NCI-H1417 (cell line): ENCODE results near the gene PPM1B.
A peak's percentile ranks its signal among the peaks of the same experiment; 100 is the strongest.
"Not testable (repeated sequence)": the region's sequence is repeated elsewhere in the genome, so short reads cannot be mapped to it uniquely, and the experiment has no call there.

Experiments
- DNase-seq, 3 experiments: peaks; one replicate each; lab custom pipeline; 2025; lab: John Stamatoyannopoulos, UW

Gene PPM1B

DNA sequence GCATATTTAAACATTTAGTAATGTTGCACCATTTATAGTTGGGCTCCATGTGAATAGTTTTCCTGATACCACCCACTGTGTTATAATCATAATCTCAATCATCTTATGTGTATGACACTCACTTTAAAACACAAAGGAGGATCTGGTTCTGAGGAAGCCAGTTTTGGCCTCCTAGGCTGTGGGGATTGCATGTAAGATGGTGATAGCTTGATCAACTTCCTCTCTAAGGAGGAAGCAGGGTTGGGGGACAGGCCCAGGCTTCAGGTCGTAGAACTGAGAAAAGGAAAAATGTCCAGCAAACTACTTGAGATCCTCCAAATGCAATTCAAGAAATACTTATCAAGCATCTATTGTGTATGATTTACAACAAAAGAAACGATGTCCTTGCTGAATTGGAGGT lies 4.9 kb upstream of the PPM1B start:
- no peak for DNase-seq

DNA sequence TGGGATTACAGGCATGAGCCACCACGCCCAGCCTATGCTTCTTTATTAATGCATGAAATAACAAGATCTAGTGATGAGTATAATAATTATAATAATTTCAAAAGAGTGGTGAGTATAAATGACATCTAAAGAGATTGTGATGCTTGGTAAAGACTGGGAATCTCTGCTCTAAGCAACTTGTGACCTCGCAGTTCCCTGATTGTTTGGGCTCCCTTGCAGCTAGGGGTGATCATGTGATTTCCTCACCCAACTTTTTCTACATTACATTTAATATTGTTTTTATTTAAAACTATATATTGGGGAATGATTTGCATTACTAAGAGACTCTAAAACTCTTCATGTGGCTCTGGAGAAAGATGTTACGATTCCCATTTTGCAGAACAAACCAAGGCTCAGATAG lies 4.1 kb upstream of the PPM1B start:
- no peak for DNase-seq

DNA sequence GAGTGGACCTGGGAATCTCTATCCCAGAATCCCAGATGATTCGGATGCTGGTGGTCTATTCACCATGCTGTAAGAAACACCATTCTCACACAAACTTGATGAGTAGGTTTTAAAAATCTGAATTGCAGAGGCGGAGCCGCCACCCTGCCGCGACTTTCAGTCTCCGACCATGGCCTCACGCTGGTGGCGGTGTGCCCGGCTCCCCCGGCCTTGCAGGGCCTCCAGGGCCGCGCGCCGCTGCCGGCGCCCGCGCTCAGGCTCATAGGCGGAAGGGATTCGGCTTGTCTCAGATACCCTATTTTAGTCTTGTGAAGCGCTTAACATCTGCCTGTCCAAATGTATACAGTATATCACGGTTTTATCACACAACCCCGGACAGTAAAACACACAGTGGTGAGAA lies 2.6 kb upstream of the PPM1B start:
- no peak for DNase-seq

DNA sequence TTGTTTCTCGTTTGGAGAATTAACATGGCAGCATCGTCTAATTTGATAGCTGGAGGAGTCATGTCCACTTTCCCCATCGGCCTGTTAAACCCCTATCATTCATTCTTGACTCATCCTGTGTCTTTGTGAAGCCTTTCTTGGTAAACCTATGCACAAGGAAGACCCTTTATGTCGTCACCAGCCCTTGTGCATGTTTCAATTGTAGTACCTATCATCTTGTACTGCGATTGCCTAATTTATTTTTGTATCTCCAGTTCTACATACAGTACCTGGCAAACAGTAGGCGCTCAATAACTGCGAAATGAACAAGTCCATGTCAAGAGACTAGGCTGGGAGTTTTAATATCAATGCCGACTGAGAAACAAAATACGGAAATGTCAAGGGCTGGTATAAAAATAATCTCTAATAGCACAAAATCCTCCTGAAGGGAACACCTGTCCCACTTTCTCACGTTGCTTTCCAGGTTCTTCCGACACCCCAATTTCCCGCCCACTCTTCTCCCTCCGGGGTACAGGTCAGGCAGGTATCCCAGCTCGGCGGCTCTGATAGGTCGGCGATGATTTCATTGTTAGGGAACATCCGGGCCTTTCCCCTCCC lies 1.3 kb upstream of the PPM1B start:
- peak in 1 of 3 experiments; percentile 54 for DNase-seq

DNA sequence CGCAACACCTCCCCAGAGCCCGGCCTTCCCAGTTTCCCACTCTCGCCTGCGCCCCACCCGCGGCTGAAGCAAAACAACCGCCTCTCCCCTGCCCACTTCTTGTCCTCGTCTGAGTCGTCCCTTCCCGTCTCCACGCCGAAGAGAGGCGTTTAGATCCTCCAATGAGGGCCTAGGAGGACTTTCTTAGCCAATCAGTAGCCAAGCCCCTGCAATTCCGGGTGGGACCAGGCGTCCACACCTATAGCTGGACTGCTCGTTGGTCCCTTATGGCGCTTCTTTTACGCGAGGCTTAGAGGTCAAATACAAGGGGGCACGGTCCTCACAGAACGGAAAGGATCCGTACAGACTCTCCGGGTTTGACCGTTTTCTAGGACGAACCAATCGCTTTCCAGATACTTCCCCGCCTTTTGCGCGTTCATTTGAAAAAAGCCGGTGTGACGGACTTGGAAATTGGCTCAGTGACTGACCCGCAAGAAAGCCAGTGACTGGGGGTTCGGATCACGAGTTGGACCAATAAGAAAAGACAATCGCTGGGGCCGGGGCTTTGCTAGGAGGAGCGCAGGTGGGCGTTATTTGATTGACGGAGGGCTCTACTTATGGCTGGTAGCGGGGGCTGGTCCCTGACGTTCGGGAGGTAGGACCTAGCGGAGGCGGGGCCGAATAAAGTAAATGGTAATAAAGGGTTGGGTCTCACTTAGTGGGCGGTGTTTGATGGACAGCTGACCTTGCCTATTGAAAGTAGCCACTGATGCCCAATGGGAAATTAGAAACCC lies 581 bp upstream of the PPM1B start:
- DNase-seq: peak; percentile 100

DNA sequence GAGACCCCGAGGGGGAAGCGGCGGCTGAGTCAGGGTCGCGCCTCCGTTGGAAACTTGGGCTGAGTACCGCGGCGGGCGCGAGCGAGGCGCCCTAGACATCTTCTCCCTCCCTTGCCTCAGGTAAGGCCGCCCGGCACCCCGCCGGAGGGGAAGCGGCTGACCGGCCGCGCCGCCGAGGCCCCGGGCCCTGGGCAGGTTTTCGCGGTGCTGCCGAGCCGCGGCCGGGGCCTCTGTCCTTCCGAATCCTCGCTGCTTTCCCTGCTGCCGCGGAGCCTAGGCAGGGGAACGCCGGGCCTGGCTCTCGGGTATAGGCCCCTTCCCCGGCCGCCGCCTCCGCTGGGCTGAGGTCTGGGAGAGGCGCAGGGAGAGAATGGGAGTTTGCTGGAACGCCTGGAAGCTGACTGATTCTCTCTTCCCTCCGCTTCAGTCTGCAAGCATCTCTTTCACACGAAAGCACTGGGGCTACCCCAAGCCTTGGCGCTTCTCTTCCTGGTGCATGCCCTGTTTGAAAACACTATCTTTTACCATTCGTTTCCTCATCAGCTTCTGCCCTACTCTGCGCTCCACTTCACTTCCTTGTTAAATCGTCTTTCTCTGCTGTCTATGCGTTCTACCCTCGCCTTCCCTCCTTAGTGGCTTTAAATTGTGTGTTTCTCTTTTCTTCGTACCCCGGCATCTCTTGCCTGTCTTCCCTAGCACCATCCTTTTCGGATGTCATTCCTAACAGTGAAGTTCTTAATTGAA lies 652 bp downstream of the PPM1B start:
- peak; percentile 52 to 90 (median 83) for DNase-seq

DNA sequence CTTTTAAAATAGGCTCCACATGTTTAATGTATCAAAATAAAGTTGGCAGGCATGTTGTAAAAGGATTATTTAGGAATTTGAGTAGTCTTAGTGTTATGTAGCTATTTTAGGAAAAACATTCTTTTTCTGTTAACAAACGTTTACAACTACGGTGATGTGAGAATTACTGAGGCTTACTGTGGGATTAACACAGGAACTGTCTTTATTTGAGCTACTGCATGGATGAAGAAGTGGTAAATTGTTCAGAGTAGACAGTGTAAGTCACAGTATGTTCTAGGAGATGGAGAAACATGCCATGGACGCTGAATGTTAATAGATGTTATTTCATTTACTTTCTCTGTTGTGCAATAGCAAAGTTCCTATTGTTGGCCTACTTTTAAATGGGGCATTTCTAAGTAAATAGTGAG lies 1.6 kb downstream of the PPM1B start:
- peak in 2 of 3 experiments; percentile 8 to 33 for DNase-seq

DNA sequence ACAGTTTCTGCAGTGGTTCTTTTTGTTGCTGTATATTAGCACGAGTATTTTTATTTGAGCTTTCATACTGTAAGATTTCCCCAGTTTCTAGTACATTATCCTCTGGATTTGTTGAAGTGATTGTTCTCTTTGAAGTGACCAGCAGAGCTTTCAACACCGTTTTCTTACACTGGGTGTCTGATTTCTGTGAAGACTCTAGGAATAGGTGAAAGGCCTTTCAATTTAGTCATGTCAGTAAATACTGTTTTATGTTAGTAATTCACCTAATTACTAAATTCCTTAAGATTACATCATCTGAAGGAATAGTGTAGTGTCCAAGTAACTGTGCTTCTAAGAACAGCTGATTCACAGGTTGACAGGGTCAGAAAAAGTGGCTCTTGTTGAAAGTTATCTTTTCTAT lies 2.3 kb downstream of the PPM1B start:
- DNase-seq: peak in 1 of 3 experiments; percentile 32

DNA sequence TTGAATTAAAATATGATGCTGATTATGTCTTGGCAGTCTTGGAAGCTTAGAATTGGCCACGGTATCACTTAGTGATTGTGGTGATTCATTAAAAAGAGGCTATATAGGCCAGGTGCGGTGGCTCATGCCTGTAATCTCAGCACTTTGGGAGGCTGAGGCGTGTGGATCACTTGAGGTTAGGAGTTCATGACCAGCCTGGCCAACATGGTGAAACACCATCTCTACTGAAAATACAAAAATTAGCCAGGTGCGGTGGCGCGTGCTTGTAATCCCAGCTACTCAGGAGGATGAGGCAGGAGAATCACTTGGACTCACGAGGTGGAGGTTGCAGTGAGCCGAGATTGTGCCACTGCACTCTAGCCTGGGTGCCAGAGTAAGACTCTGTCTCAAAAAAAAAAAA lies 2.8 kb downstream of the PPM1B start:
- DNase-seq: not testable (repeated sequence)

DNA sequence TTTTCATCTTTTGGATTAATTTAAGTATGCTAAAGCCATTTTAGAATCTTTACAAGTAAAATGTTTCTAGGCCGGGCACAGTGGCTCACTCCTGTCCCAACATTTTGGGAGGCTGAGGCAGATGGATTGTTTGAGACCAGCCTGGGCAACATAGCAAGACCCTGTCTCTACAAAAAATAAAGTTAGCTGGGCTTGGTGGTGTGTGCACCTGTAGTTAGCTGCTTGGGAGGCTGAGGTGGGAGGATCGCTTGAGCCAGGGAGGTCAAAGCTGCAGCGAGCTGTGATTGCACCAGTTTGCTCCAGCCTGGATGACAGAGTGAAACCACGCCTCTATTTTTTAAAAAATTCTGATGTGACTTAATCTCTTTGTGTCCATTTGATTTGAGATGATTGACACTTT lies 3.9 kb downstream of the PPM1B start:
- DNase-seq: no peak

DNA sequence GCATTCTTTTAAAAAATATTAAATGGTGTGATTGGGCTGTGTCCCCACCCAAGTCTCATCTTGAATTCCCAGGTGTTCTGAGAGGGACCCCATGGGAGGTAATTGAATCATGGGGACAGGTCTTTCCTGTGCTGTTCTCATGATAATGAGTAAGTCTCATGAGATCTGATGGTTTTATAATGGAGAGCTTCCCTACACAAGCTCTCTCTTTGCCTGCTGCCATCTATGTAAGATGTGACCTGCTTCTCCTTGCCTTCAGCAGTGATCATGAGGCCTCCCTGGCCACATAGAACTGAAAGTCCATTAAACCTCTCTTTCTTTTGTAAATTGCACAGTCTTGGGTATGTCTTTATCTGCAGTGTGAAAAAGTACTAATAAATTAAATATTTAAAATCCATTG lies 10.3 kb downstream of the PPM1B start:
- DNase-seq: no peak

DNA sequence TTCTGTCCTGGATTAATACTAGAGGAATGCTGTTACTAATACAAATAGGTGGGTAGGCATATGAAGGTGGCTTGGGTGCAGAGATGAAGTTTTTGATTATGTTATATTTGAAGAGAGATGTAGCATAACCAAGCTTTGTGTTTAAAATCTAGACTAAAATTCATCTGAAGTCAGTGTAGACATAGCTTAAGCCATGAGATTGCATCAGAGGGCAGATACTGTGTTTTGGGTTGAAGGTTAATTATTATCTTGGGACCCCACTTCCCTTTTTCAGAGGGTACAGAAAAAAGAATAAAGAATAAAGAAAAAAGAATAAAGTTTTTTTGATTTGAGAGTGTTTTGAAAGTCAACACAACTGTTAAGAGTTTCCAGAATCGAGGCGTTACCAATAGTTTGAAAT lies 13.0 kb downstream of the PPM1B start:
- no peak for DNase-seq

DNA sequence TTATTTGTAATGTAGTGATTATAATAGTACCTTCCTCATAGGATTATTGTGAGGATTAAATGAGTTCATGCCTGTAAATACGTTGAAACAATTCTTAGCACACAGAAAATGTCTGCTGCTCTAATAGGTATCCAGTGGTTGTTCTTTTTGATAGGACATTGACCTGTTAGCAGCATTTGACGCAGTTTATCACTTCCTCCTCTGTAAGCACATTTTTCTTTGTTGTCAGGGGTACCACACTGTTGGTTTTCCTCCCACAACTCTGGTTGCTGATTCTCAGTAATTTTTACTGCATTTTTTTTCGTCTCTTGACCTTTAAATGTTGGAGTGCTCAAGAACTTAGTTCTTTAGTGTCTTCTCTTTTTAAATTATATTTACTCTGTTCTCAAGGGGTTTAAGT lies 15.4 kb downstream of the PPM1B start:
- DNase-seq: no peak

DNA sequence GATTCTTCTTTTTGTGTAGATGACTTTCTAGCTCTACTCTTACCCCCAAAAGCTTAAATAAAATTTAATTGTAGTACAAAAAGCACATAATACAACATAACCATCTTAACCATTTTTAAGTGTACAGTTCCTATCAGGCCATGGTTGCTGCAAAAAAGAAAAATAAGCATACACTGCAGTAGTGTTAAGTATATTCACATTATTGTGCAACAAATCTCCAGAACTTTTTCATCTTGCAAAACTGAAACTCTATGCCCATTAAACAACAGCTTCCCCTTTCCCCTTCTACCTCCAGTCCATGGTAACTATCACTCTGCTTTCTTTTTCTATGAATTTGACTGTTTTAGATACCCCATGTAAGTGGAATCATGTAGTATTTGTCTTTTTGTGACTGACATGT lies 18.1 kb downstream of the PPM1B start:
- DNase-seq: no peak

DNA sequence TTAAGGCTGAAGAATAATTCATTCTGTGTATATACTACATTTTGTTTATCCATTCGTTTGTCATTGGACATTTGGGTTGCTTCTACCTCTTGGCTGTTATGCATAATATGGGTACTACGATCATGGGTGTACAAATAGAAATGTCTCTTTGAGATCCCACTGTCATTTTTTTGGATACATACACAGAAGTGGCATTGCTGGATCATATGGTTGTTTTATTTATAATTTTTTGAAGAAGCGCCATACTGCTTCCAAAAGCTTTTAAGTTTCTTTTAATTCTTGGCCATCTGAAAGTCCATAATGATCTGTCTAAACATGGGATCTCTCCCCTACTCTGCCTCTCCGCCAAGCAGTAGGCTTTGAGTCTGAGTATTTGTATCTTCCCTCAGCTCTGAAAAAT lies 18.6 kb downstream of the PPM1B start:
- DNase-seq: no peak

DNA sequence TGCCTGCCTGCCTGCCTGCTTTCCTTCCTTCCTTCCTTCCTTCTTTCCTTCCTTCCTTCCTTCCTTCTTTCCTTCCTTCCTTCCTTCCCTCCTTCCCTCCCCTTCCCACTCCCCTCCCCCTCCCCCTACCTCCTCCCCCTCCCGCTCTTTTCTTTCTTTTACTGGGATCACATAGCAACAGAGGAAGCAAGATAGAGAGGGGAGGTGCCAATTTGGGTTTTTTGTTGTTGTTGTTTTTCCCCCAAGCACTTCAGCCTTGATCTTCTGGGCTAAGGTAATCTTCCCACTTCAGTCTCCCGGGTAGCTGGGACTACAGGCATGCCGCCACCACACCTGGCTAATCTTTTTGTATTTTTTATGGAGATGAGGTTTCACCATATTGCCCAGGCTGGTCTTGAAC lies 20.0 kb downstream of the PPM1B start:
- DNase-seq: no peak

DNA sequence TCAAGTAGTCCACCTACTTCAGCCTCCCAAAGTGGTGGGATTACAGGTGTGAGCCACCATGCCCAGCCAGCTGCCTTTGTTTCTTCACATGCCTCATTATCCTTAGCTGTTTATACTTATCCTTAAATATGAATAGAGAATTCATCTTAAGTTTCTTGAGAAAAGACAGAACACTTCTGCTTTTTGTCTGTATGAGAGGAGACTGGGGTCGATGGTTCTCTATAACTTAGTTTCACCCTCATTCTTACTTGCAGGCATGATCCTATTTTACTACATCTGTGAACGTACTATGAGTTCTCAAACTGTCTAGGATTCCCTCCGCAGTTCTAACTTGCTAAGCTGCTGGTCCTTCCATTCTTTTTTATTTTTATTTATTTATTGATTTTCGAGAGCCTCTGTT lies 20.4 kb downstream of the PPM1B start:
- no peak for DNase-seq

DNA sequence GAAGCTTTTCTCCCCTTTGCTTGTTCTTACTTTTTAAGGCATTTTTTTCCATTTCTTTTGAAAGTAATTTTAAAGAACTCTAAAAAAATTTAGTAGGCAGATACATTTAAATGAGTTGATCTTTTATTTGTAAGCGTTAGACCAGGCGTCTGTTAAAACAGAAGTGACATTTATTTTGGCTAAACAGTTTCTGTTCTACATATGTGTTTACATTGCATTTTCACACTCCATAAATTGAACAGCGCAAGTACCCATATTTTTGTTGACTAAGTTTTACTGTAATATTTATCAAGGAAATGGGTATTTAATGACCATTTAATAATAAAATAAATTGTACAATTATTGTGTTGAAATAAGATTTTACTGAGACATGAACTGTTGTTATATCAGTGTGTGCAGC lies 21.9 kb downstream of the PPM1B start:
- DNase-seq: no peak

DNA sequence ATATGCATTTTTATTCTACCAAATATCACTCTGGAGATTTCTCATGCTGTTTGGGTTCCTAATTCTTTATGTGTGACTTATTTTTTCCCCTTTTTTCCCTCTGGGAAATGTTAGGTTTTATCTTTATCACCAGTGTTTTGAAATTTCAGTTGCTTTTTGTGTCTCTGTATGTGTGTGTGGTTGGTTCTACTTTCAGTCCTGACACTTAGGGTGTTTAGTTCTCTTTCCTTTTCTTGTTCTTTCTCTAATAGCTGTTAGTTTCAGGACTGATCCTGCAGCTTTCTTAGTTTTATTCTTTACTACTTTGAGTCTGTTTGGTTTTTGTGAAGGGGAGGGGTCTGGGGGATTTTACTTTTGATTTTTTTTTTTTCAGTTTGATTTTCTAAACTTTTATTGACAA lies 23.1 kb downstream of the PPM1B start:
- no peak for DNase-seq

DNA sequence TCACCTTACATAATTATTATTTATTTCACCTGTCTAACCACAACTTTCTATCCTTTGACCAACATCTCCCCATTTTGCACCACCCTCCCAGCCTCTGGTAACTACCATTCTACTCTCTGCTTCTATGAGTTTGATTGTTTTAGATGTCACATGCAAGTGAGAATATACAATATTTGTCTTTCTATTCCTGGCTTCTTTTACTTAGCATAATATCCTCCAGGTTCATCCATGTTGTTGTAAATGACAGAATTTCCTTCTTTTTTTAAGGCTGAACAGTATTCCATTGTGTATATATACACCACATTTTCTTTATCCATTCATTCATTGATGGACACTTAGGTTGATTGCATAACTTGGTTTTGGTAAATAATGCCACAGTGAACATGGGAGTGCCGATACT lies 24.0 kb downstream of the PPM1B start:
- no peak for DNase-seq

DNA sequence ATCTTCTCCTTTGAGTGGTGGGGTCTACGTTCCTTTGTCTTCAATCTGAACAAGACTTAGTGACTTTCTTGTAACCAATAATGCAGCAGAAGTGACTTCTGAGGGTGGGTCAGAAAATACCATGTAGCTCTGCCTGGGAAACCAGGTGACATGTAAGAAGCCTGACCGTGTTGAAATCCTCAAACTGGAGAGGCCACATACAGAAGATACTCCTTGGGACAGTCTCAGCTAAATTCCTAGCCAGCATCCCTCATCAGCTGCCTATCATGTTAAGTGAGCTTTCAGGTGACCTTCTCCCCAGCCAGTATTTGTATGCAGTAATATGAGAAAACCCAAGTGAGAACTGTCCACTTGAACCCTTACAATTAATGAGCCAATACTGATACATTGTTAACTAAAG lies 27.0 kb downstream of the PPM1B start:
- DNase-seq: no peak

DNA sequence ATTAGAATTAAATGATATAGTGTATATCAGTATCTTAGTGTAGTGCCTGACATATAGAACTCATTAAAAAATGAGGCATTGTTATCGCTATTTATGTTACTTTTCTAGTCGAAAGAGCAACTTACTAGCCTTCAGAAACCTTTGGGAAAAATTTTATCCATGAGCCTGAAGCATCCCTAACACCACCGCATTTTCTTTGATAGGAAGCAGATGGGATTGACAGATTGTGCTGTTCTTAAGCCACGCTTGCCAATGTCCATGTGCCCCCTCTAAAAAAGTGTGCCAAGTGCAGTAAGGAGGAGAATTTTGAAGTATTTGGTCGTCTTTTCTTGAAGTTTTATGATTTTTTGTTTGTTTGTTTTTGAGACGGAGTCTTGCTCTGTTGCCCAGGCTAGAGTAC lies 29.1 kb downstream of the PPM1B start:
- no peak for DNase-seq

DNA sequence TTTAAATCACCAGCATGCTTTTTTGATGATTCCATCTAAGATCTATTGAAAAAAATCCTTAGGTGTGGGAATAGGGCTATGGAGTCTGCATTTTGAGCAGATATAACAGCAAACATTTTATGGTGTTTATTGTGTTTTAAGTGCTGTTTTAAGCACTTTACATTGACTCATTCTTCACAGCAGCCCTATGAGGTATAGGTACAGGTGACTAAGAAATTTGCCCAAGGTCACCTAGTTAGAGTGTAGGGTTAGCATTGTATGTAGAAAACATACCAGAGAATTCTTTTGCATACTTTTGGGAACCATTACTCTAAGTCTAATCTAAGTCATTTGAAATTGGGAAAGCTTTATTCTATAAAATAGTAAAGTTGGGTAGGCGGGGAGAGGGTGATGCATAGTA lies 31.3 kb downstream of the PPM1B start:
- DNase-seq: no peak
